Esophagus squamous epithelium (tissue), 5 donors: ENCODE results near the gene B9D1. TPM values are rescaled to one million over a fixed set of nuclear protein-coding genes. Genes with fewer than 3 reads are reported as not detected.

Experiments used
- DNase-seq: peaks from one replicate; lab custom pipeline; 2025; lab: John Stamatoyannopoulos, UW
- H3K27ac ChIP-seq, 4 donors: fragments of 200-600 bp; sonication (generic); one replicate each; pipeline ENCODE4 v1.5.1; 2016 to 2019; ENCODE audit warnings: mild to moderate bottlenecking in 1 of 4
- H3K27me3 ChIP-seq, 4 donors: fragments of 200-600 bp; sonication (generic); 1 replicate in 3 of 4; 2 replicates in 1 of 4; pipeline versions ENCODE4 v1.5.1 to v1.6.0; 2017 to 2021; ENCODE audit warnings: antibody characterized with exemption in 1 of 4
- H3K36me3 ChIP-seq, 3 donors: fragments of 200-600 bp; sonication (generic); one replicate each; pipeline ENCODE4 v1.5.1; 2016 to 2019
- H3K4me1 ChIP-seq, 3 donors: fragments of 200-600 bp; sonication (generic); one replicate each; pipeline ENCODE4 v1.5.1; 2017 to 2019
- H3K4me3 ChIP-seq, 4 donors: fragments of 200-600 bp; sonication (generic); 1 replicate in 3 of 4; 2 replicates in 1 of 4; pipeline ENCODE4 v1.5.1; 2016 to 2019; ENCODE audit warnings: mild to moderate bottlenecking in 2 of 4, moderate library complexity in 1 of 4
- H3K9me3 ChIP-seq, 3 donors: fragments of 200-600 bp; sonication (generic); one replicate each; pipeline ENCODE4 v1.5.1; 2016 to 2019
- POLR2A ChIP-seq, 4 donors: fragments of 450-650 bp; IDR thresholded peaks; one replicate each; pipeline ENCODE4 v1.6.1; 2017; ENCODE audit warnings: antibody characterized with exemption in 4 of 4, mild to moderate bottlenecking in 4 of 4, moderate library complexity in 3 of 4
- WGBS, 2 donors: methylation state at CpG; one replicate each; pipeline ENCODE4 v1.1.5; 2018; 5-methylcytosine and 5-hydroxymethylcytosine counted together
- intact Hi-C: fragments of 100-400 bp; cut with DNase I; formaldehyde crosslinking; loops from one replicate; pipeline ENCODE4 v1.15.0; 2022
- total RNA-seq, 4 donors: library from RNA; depleted of rRNA; stranded (reverse); fragments of >200 nt; gene quantifications; one replicate each; pipeline ENCODE4 v1.1.0, GENCODE V29; 2016
- TF ChIP-seq, protein P1 (sequence below), 6 experiments: fragments of 450-650 bp in 4 of 6; fragments of 200-600 bp in 2 of 6; sonication (generic) in 2 of 6; IDR thresholded peaks; one replicate each; pipeline ENCODE4 v1.5.1; 2016 to 2019; ENCODE audit warnings: antibody characterized with exemption in 6 of 6, mild to moderate bottlenecking in 4 of 6, moderate library complexity in 4 of 6
- donor health status: DM: yes; HTN: yes; CAD: no.

B9D1 gene
- total RNA-seq, 4 donors from 2014 or later, result 9.2 to 24.5 (median 13.0) TPM

- TF ChIP-seq, protein P1, sequence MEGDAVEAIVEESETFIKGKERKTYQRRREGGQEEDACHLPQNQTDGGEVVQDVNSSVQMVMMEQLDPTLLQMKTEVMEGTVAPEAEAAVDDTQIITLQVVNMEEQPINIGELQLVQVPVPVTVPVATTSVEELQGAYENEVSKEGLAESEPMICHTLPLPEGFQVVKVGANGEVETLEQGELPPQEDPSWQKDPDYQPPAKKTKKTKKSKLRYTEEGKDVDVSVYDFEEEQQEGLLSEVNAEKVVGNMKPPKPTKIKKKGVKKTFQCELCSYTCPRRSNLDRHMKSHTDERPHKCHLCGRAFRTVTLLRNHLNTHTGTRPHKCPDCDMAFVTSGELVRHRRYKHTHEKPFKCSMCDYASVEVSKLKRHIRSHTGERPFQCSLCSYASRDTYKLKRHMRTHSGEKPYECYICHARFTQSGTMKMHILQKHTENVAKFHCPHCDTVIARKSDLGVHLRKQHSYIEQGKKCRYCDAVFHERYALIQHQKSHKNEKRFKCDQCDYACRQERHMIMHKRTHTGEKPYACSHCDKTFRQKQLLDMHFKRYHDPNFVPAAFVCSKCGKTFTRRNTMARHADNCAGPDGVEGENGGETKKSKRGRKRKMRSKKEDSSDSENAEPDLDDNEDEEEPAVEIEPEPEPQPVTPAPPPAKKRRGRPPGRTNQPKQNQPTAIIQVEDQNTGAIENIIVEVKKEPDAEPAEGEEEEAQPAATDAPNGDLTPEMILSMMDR (IDR thresholded peaks at IDR 0.05), result no peak
- no peak for TF ChIP-seq POLR2A (IDR thresholded peaks at IDR 0.05)
- Histone ChIP-seq H3K27me3 (no peaks in the 10 kb centered on the region), H3K36me3 (no peaks in the 10 kb centered on the region), H3K27ac (peak overlapping the region; percentile 78 to 93 (median 89)), H3K9me3 (no peaks in the 10 kb centered on the region), H3K4me3 (peak overlapping the region; percentile 43 to 85 (median 73)), H3K4me1 (peaks cover 10 to 33% (median 14%) of the 10 kb centered on the region in 3 donors)
- DNase-seq, result no peak
- 18 to 36% methylated on average over 7 to 13 of the region's 14 CpGs for WGBS, 2 donors
- intact Hi-C loops, result loop anchor here (5.0 to 10.0 kb wide), 2 partner anchors 84 to 402 kb away; no protein-coding TSS in a partner anchor
These were observed 553 bp upstream of the B9D1 start for GRCh38 chr17:19363114-19363438.

GRCh38 chr17:19361944-19362276 is 613 bp downstream of the B9D1 start:
- peaks cover 10 to 40% (median 14%) of the 10 kb centered on the region in 3 donors for H3K4me1 ChIP-seq
- peak overlapping the region; percentile 43 to 85 (median 73) for H3K4me3 ChIP-seq
- 12 to 16% methylated on average over 13 to 16 of the region's 16 CpGs for WGBS, 2 donors
- DNase-seq, result no peak
- no peaks in the 10 kb centered on the region for H3K27me3 ChIP-seq
- intact Hi-C loops, result loop anchor here (5.0 to 10.0 kb wide), 2 partner anchors 85 to 403 kb away; no protein-coding TSS in a partner anchor
- H3K9me3 ChIP-seq, result no peaks in the 10 kb centered on the region
- H3K36me3 ChIP-seq, result peaks cover 0 to 10% (median 0%) of the 10 kb centered on the region in 3 donors
- TF ChIP-seq, protein P1 (IDR thresholded peaks at IDR 0.05), result no peak
- TF ChIP-seq POLR2A (IDR thresholded peaks at IDR 0.05), result no peak
- peak overlapping the region; percentile 78 to 93 (median 89) for H3K27ac ChIP-seq

DNA sequence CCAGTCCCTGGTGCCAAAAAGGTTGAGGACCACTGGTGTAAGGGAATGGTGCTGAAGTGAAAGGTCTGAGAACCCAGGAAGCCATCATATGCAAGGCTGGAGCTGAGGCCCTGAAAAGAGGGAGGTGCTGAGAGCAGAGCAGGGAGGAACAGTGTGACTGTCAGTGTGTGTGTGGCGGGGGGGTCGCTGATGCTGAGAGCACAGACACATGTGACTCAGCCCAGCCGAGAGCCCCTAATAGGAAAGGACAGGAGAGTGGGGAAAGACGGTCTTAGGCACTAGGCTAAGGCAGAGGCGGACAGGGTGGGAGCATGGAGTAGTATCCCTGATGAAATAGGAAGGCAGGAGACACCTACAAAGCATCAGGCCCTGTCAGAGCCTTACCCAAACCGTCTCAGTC is 1.2 kb downstream of the B9D1 start:
- H3K27me3 ChIP-seq, result no peaks in the 10 kb centered on the region
- intact Hi-C loops, result loop anchor here (5.0 to 10.0 kb wide), 2 partner anchors 86 to 403 kb away; no protein-coding TSS in a partner anchor
- H3K4me3 ChIP-seq, result no peak overlapping the region
- no peaks in the 10 kb centered on the region for H3K9me3 ChIP-seq
- peaks cover 0 to 10% (median 0%) of the 10 kb centered on the region in 3 donors for H3K36me3 ChIP-seq
- TF ChIP-seq, protein P1 (IDR thresholded peaks at IDR 0.05), result no peak
- TF ChIP-seq POLR2A (IDR thresholded peaks at IDR 0.05), result no peak
- peak overlapping the region in 1 of 4 donors; percentile 93 for H3K27ac ChIP-seq
- peaks cover 10 to 40% (median 14%) of the 10 kb centered on the region in 3 donors for H3K4me1 ChIP-seq
- no peak for DNase-seq
- 67 to 83% methylated on average over 6 of the region's 6 CpGs for WGBS, 2 donors

DNA sequence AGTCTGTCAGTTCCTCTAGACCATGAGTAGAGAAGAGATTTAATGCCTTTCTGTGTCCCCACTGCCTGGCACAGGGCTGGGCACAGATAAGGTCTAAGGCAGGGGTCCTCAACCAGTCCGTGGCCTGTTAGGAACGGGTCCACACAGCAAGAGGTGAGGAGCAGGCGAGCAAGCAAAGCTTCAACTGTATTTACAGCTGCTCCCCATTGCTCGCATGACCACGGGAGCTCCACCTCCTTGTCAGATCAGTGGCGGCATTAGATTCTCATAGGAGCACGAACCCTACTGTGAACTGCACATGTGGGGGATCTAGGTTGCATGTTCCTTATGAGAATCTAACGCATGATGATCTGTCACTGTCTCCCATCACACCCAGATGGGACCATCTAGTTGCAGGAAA is 1.8 kb downstream of the B9D1 start:
- intact Hi-C loops, result loop anchor here (5.0 to 10.0 kb wide), 2 partner anchors 87 to 404 kb away; no protein-coding TSS in a partner anchor
- 89 to 94% methylated on average over 7 of the region's 8 CpGs for WGBS, 2 donors
- no peak for DNase-seq
- H3K36me3 ChIP-seq, result peaks cover 0 to 10% (median 0%) of the 10 kb centered on the region in 3 donors
- H3K4me1 ChIP-seq, result peaks cover 10 to 40% (median 14%) of the 10 kb centered on the region in 3 donors
- TF ChIP-seq POLR2A (IDR thresholded peaks at IDR 0.05), result no peak
- TF ChIP-seq, protein P1 (IDR thresholded peaks at IDR 0.05), result no peak
- no peaks in the 10 kb centered on the region for H3K27me3 ChIP-seq
- H3K27ac ChIP-seq, result no peak overlapping the region
- H3K4me3 ChIP-seq, result no peak overlapping the region
- no peaks in the 10 kb centered on the region for H3K9me3 ChIP-seq

GRCh38 chr17:19359856-19360255 is 2.7 kb downstream of the B9D1 start:
- intact Hi-C loops, result loop anchor here (5.0 to 10.0 kb wide), 2 partner anchors 87 to 405 kb away; no protein-coding TSS in a partner anchor
- TF ChIP-seq, protein P1 (IDR thresholded peaks at IDR 0.05), result no peak
- no peak for TF ChIP-seq POLR2A (IDR thresholded peaks at IDR 0.05)
- DNase-seq, result no peak
- Histone ChIP-seq H3K4me1 (peaks cover 10 to 38% (median 14%) of the 10 kb centered on the region in 3 donors), H3K4me3 (no peak overlapping the region), H3K27me3 (no peaks in the 10 kb centered on the region), H3K27ac (no peak overlapping the region), H3K9me3 (no peaks in the 10 kb centered on the region), H3K36me3 (peaks cover 0 to 10% (median 0%) of the 10 kb centered on the region in 3 donors)
- WGBS, 2 donors, result 89 to 100% methylated on average over 3 of the region's 5 CpGs
